Measurements from ENCODE around the gene WDR35. TPM values are rescaled to one million over a fixed set of nuclear protein-coding genes. Genes with fewer than 3 reads are reported as not detected.

The WDR35 gene
- total RNA-seq, 4 donors from 2014 or later, result 17.6 to 19.2 (median 18.1) TPM

DNA sequence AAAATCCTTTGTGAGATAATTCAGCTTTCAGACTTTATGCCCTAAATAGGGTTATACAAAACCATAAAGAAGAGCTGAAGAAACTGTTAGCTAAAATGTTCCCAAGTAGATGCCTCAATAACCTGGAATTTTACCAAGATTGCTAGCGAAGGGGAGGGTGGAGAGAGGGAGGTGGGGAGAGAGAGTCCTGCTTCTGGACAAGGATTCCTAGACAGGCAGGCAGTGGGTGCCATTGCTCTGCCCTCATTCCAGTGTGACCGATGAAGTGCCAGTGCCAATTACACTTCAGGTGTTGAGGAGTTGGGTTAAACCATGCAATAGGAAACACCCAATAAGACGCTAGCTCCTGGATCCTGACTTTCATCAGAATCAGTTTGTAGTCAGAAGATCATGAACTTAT is 43.4 kb upstream of the WDR35 start:
- intact Hi-C loops (cut with DNase I), result no loop called here
- Histone ChIP-seq H3K36me3 (peaks cover 42 to 61% of the 10 kb centered on the region in 2 donors), H3K9me3 (no peaks in the 10 kb centered on the region), H3K4me1 (peaks cover 0 to 17% of the 10 kb centered on the region in 2 donors), H3K27me3 (no peaks in the 10 kb centered on the region), H3K27ac (peak overlapping the region in 1 of 3 donors; percentile 23), H3K4me3 (replicated peaks in 1 of 3) (no peak overlapping the region)
- DNase-seq, result peak; percentile 61 to 69
- no peak for TF ChIP-seq POLR2A (IDR thresholded peaks at IDR 0.05)
- TF ChIP-seq, protein P1, sequence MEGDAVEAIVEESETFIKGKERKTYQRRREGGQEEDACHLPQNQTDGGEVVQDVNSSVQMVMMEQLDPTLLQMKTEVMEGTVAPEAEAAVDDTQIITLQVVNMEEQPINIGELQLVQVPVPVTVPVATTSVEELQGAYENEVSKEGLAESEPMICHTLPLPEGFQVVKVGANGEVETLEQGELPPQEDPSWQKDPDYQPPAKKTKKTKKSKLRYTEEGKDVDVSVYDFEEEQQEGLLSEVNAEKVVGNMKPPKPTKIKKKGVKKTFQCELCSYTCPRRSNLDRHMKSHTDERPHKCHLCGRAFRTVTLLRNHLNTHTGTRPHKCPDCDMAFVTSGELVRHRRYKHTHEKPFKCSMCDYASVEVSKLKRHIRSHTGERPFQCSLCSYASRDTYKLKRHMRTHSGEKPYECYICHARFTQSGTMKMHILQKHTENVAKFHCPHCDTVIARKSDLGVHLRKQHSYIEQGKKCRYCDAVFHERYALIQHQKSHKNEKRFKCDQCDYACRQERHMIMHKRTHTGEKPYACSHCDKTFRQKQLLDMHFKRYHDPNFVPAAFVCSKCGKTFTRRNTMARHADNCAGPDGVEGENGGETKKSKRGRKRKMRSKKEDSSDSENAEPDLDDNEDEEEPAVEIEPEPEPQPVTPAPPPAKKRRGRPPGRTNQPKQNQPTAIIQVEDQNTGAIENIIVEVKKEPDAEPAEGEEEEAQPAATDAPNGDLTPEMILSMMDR (IDR thresholded peaks at IDR 0.05), result no peak
- 37 to 56% methylated on average over 3 of the region's 3 CpGs for WGBS, 2 donors

DNA sequence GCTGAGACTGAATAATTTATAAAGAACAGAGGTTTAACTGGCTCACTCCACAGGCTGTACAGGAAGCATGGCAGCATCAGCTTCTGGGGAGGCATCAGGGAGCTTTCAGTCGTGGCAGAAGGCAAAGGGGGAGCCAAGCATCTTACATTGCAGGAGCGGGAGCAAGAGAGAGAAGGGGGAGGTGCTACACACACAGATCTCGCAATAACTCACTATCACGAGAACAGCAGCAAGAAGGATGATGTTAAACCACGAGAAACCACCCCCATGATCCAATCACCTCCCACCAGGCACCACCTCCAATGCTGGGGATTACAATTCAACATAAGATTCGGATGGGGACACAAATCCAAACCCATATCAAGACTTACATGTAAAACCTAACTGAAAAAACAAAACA is 40.3 kb upstream of the WDR35 start:
- Histone ChIP-seq H3K9me3 (no peaks in the 10 kb centered on the region), H3K36me3 (peaks cover 34 to 46% of the 10 kb centered on the region in 2 donors), H3K4me1 (peaks cover 0 to 8% of the 10 kb centered on the region in 2 donors), H3K27ac (no peak overlapping the region), H3K4me3 (replicated peaks in 1 of 3) (no peak overlapping the region), H3K27me3 (no peaks in the 10 kb centered on the region)
- 97 to 98% methylated on average over 6 of the region's 6 CpGs for WGBS, 2 donors
- no peak for DNase-seq
- intact Hi-C loops (cut with DNase I), result no loop called here
- TF ChIP-seq POLR2A (IDR thresholded peaks at IDR 0.05), result no peak
- TF ChIP-seq, protein P1 (IDR thresholded peaks at IDR 0.05), result no peak

DNA sequence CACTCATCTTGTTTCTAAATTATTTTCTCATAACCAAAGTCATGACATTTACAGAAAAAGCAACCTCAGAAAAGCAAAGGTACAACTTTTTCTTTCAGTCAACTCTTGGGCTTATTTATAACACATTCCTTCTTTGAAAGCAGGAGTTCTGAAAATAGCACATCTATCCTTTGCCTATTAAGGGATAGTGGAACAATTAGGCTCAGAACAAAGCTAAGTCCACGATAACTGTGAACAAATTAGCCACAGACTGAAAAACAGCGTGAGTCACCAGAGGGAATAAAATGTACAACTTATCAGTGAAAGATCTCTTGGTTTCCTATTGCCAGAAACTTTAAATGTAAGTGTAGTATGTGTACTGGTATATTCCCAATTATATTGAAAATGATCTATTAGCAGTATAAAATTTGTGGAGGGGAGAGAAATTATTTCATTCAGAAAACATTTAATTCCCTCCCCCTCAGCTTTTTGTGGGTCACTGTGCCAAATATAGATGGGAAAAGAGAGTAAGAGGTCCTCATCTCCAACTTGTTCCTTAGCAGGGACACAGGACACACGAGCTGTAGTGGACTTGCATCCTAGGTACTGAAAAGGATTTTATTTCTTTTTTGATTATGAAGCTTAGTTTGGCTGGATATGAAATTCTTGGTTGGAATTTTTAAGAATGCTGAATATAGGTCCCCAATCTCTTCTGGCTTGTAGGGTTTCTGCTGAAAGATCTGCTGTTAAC is 38.0 kb upstream of the WDR35 start:
- intact Hi-C loops (cut with DNase I), result no loop called here
- 84 to 86% methylated on average over 3 of the region's 3 CpGs for WGBS, 2 donors
- H3K27me3 ChIP-seq, result no peaks in the 10 kb centered on the region
- no peak overlapping the region for H3K27ac ChIP-seq
- H3K9me3 ChIP-seq, result no peaks in the 10 kb centered on the region
- no peak for TF ChIP-seq POLR2A (IDR thresholded peaks at IDR 0.05)
- TF ChIP-seq, protein P1 (IDR thresholded peaks at IDR 0.05), result no peak
- H3K4me3 ChIP-seq (replicated peaks in 1 of 3), result no peak overlapping the region
- no peak for DNase-seq
- H3K4me1 ChIP-seq, result peaks cover 0 to under 1% of the 10 kb centered on the region in 2 donors
- peaks cover 10 to 26% of the 10 kb centered on the region in 2 donors for H3K36me3 ChIP-seq

DNA sequence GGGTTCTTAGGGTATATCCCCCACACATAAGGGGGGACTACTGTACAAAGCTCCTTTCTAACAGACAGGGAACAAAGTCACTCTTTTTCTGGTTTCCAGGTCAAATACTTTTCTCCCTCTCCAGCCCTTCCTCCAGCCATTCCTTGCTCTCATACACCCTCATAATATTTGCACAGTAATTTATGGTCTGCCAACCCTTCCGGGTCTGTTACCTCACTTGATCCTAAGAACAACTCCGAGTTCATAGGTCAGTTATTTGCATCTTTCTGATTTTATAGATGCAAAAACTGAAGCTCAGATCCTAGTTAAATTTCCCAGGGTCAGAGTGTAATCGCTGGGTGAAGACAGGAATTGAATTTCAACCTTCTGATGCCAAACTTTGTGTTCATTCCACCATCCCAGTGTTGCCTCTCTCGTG is 37.4 kb upstream of the WDR35 start:
- H3K27ac ChIP-seq, result no peak overlapping the region
- TF ChIP-seq, protein P1 (IDR thresholded peaks at IDR 0.05), result no peak
- no peak for TF ChIP-seq POLR2A (IDR thresholded peaks at IDR 0.05)
- H3K9me3 ChIP-seq, result no peaks in the 10 kb centered on the region
- intact Hi-C loops (cut with DNase I), result no loop called here
- DNase-seq, result no peak
- H3K4me1 ChIP-seq, result no peaks in the 10 kb centered on the region
- 83 to 87% methylated on average over 4 of the region's 4 CpGs for WGBS, 2 donors
- H3K27me3 ChIP-seq, result no peaks in the 10 kb centered on the region
- no peak overlapping the region for H3K4me3 ChIP-seq (replicated peaks in 1 of 3)
- H3K36me3 ChIP-seq, result peaks cover 7 to 20% of the 10 kb centered on the region in 2 donors

DNA sequence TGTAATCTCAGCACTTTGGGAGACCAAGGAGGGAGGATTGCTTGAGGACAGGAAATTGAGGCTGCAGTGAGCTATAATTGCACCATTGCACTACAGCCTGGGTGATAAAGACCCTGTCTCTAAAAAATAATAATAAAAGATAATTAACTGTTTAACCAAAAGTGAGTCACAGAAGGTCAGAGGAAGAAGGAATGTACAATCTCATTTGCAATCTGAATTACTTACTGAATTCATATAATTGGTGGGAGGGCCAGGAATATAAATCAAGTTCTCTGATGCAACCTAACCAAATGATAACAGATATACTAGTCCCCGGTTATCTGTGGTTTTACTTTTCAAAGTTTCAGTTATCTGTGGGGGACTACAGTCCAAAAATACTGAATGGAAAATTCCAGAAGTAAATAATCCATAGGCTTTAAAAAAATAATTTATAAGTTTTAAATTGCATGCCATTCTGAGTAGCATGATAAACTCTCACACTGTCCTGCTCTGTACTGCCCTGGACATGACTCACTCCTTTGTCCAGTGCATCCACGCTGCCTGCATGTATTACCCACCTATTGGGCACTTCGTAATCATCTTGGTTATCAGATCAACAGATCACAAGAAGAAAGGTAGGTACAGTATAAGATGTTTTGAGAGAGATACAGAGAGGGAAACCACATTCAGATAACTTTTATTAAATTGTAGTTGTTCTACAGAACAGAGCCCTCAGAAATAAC is 35.3 kb upstream of the WDR35 start:
- 93 to 95% methylated on average over 3 of the region's 3 CpGs for whole genome bisulfite sequencing, 2 donors
- Histone ChIP-seq H3K4me1 (no peaks in the 10 kb centered on the region), H3K9me3 (no peaks in the 10 kb centered on the region), H3K27ac (no peak overlapping the region), H3K4me3 (replicated peaks in 1 of 3) (no peak overlapping the region), H3K27me3 (no peaks in the 10 kb centered on the region), H3K36me3 (peaks cover 0 to 7% of the 10 kb centered on the region in 2 donors)
- DNase-seq, result no peak
- intact Hi-C loops (cut with DNase I), result no loop called here
- no peak for TF ChIP-seq POLR2A (IDR thresholded peaks at IDR 0.05)
- TF ChIP-seq, protein P1 (IDR thresholded peaks at IDR 0.05), result no peak
